ENCODE measurements around the gene MT1X.

MT1X gene

GRCh38 chr16:56684256-56684925, 2.1 kb downstream of the MT1X start:
- H3K27me3 Mint-ChIP-seq, result no peaks in the 10 kb centered on the region
- H3K36me3 Mint-ChIP-seq, result peaks cover 6% of the 10 kb centered on the region
- peak overlapping the region; percentile 97 for H3K4me3 Mint-ChIP-seq
- peaks cover 21% of the 10 kb centered on the region for H3K4me1 Mint-ChIP-seq
- H3K27ac Mint-ChIP-seq, result no peak overlapping the region
- no peaks in the 10 kb centered on the region for H3K9me3 Mint-ChIP-seq

- Mint-ChIP-seq H3K9me3 (no peaks in the 10 kb centered on the region), H3K36me3 (peaks cover 6% of the 10 kb centered on the region), H3K4me1 (peaks cover 21% of the 10 kb centered on the region), H3K27me3 (no peaks in the 10 kb centered on the region), H3K4me3 (no peak overlapping the region), H3K27ac (no peak overlapping the region)
These were observed 2.8 kb downstream of the MT1X start for GRCh38 chr16:56684926-56685590.

- Mint-ChIP-seq H3K4me3 (no peak overlapping the region), H3K9me3 (no peaks in the 10 kb centered on the region), H3K4me1 (peaks cover 15% of the 10 kb centered on the region), H3K27me3 (no peaks in the 10 kb centered on the region), H3K36me3 (peaks cover 6% of the 10 kb centered on the region), H3K27ac (no peak overlapping the region)
These were observed 4.5 kb downstream of the MT1X start for GRCh38 chr16:56686758-56687157.

- H3K9me3 Mint-ChIP-seq, result no peaks in the 10 kb centered on the region
- H3K4me3 Mint-ChIP-seq, result no peak overlapping the region
- H3K36me3 Mint-ChIP-seq, result peaks cover 6% of the 10 kb centered on the region
- no peak overlapping the region for H3K27ac Mint-ChIP-seq
- no peaks in the 10 kb centered on the region for H3K27me3 Mint-ChIP-seq
- peaks cover 7% of the 10 kb centered on the region for H3K4me1 Mint-ChIP-seq
These were observed 6.5 kb downstream of the MT1X start for GRCh38 chr16:56688762-56689161.

- H3K27me3 Mint-ChIP-seq, result no peaks in the 10 kb centered on the region
- no peaks in the 10 kb centered on the region for H3K9me3 Mint-ChIP-seq
- H3K4me3 Mint-ChIP-seq, result no peak overlapping the region
- H3K27ac Mint-ChIP-seq, result no peak overlapping the region
- H3K36me3 Mint-ChIP-seq, result peaks cover 6% of the 10 kb centered on the region
- peaks cover 3% of the 10 kb centered on the region for H3K4me1 Mint-ChIP-seq
These were observed 6.9 kb downstream of the MT1X start for GRCh38 chr16:56689171-56689570.

GRCh38 chr16:56690420-56691122, 8.3 kb downstream of the MT1X start:
- Mint-ChIP-seq H3K27me3 (no peaks in the 10 kb centered on the region), H3K4me1 (no peaks in the 10 kb centered on the region), H3K27ac (peak overlapping the region; percentile 6), H3K36me3 (peaks cover 3% of the 10 kb centered on the region), H3K4me3 (no peak overlapping the region), H3K9me3 (no peaks in the 10 kb centered on the region)

- Mint-ChIP-seq H3K27ac (no peak overlapping the region), H3K27me3 (no peaks in the 10 kb centered on the region), H3K4me1 (no peaks in the 10 kb centered on the region), H3K4me3 (no peak overlapping the region), H3K36me3 (no peaks in the 10 kb centered on the region), H3K9me3 (no peaks in the 10 kb centered on the region)
These were observed 9.6 kb downstream of the MT1X start for GRCh38 chr16:56691885-56692284.

- Mint-ChIP-seq H3K4me3 (no peak overlapping the region), H3K36me3 (no peaks in the 10 kb centered on the region), H3K4me1 (no peaks in the 10 kb centered on the region), H3K27ac (no peak overlapping the region), H3K27me3 (no peaks in the 10 kb centered on the region), H3K9me3 (no peaks in the 10 kb centered on the region)
These were observed 13.0 kb downstream of the MT1X start for GRCh38 chr16:56695246-56695645.

- no peaks in the 10 kb centered on the region for H3K9me3 Mint-ChIP-seq
- no peaks in the 10 kb centered on the region for H3K27me3 Mint-ChIP-seq
- no peak overlapping the region for H3K4me3 Mint-ChIP-seq
- H3K36me3 Mint-ChIP-seq, result no peaks in the 10 kb centered on the region
- peaks cover 10% of the 10 kb centered on the region for H3K4me1 Mint-ChIP-seq
- no peak overlapping the region for H3K27ac Mint-ChIP-seq
These were observed 15.3 kb downstream of the MT1X start for GRCh38 chr16:56697456-56698155.

GRCh38 chr16:56700195-56700594, 17.9 kb downstream of the MT1X start:
- Mint-ChIP-seq H3K4me3 (no peak overlapping the region), H3K4me1 (peaks cover 10% of the 10 kb centered on the region), H3K27me3 (no peaks in the 10 kb centered on the region), H3K27ac (no peak overlapping the region), H3K36me3 (no peaks in the 10 kb centered on the region), H3K9me3 (no peaks in the 10 kb centered on the region)

GRCh38 chr16:56700631-56701030, 18.4 kb downstream of the MT1X start:
- Mint-ChIP-seq H3K4me3 (no peak overlapping the region), H3K27me3 (no peaks in the 10 kb centered on the region), H3K4me1 (peaks cover 10% of the 10 kb centered on the region), H3K9me3 (no peaks in the 10 kb centered on the region), H3K27ac (no peak overlapping the region), H3K36me3 (no peaks in the 10 kb centered on the region)

GRCh38 chr16:56701534-56701933, 19.3 kb downstream of the MT1X start:
- H3K4me1 Mint-ChIP-seq, result peaks cover 10% of the 10 kb centered on the region
- no peaks in the 10 kb centered on the region for H3K9me3 Mint-ChIP-seq

GRCh38 chr16:56702836-56703235, 20.6 kb downstream of the MT1X start:
- H3K27ac Mint-ChIP-seq, result no peak overlapping the region
- H3K4me1 Mint-ChIP-seq, result peaks cover 14% of the 10 kb centered on the region
- no peak overlapping the region for H3K4me3 Mint-ChIP-seq
- H3K27me3 Mint-ChIP-seq, result no peaks in the 10 kb centered on the region
- no peaks in the 10 kb centered on the region for H3K9me3 Mint-ChIP-seq
- H3K36me3 Mint-ChIP-seq, result no peaks in the 10 kb centered on the region

More at GRCh38 chr16:56701534-56701933, 19.3 kb downstream of the MT1X start:
- Mint-ChIP-seq H3K36me3 (no peaks in the 10 kb centered on the region), H3K4me3 (no peak overlapping the region), H3K27ac (no peak overlapping the region), H3K27me3 (no peaks in the 10 kb centered on the region)

- H3K27me3 Mint-ChIP-seq, result no peaks in the 10 kb centered on the region
- peak overlapping the region; percentile 70 for H3K4me3 Mint-ChIP-seq
- H3K4me1 Mint-ChIP-seq, result peaks cover 39% of the 10 kb centered on the region
- H3K27ac Mint-ChIP-seq, result peak overlapping the region; percentile 53
- no peaks in the 10 kb centered on the region for H3K36me3 Mint-ChIP-seq
- H3K9me3 Mint-ChIP-seq, result no peaks in the 10 kb centered on the region
These were observed 26.5 kb downstream of the MT1X start for GRCh38 chr16:56708525-56709442.

All from activated naive CD4-positive, alpha-beta T cell treated with anti-CD3 and anti-CD28 coated beads, Interleukin-2, amount 50 U/mL, for 24 hours (primary cell).